ENCODE data around the gene POLR1A. TPM values are rescaled to one million over a fixed set of nuclear protein-coding genes. Genes with fewer than 3 reads are reported as not detected.
A peak's percentile ranks its signal among the peaks of the same experiment; 100 is the strongest.

The POLR1A gene
- total RNA-seq, 1 experiment from 2014 or later = 62.6 TPM

GRCh38 chr2:86073225-86073624 lies 32.5 kb downstream of the POLR1A start:
- TF ChIP-seq TCF7L2 (IDR thresholded peaks at IDR 0.05; ENCODE audit: low read depth, low read length) = no peak
- no TSS peak for BruUV-seq (replicated peaks)
- intact Hi-C loops (cut with micrococcal nuclease; ENCODE audit: unreplicated experiment) (no loop called here), in situ Hi-C loops (cut with HindIII; ENCODE audit: low pct_unique_long_range_greater_than_20kb, low sequenced_read_pairs) (no loop called here)
- Histone ChIP-seq H3K9me3 (ENCODE audit: control insufficient read depth, insufficient read depth, low read depth, low read length) (no peaks in the 10 kb centered on the region), H3K4me1 (ENCODE audit: control insufficient read depth, insufficient read depth, low read length) (no peaks in the 10 kb centered on the region), H3K27ac (ENCODE audit: low read length) (no peak overlapping the region), H3K36me3 (ENCODE audit: control insufficient read depth, insufficient read depth, low read length) (peaks cover 34% of the 10 kb centered on the region), H3K27me3 (ENCODE audit: control insufficient read depth, insufficient read depth, low read length) (no peaks in the 10 kb centered on the region), H3K4me3 (ENCODE audit: low read depth in 2 of 2, low read length in 2 of 2) (no peak overlapping the region)
- ChIA-PET CTCF (no interaction called here), POLR2A (no interaction called here)
- ATAC-seq (no peak), DNase-seq (ENCODE audit: low read depth, low spot score) (no peak)

- ATAC-seq (peak; percentile 56; the same call in 1 of the 2 replicates), DNase-seq (ENCODE audit: low read depth, low spot score) (no peak)
- TF ChIP-seq CTCF (IDR thresholded peaks at IDR 0.05) (no peak), REST (IDR thresholded peaks at IDR 0.05; ENCODE audit: insufficient read depth in 1 of 2, low read depth in 2 of 2, low read length in 1 of 2) (no peak), POLR2AphosphoS5 (IDR thresholded peaks at IDR 0.05; ENCODE audit: low read depth, low read length) (no peak), TCF7L2 (IDR thresholded peaks at IDR 0.05; ENCODE audit: low read depth, low read length) (no peak), SIN3A (IDR thresholded peaks at IDR 0.05; ENCODE audit: borderline replicate concordance, insufficient read depth, low read depth, low read length) (no peak)
- BruUV-seq (replicated peaks) = no TSS peak
- no peaks in the 10 kb centered on the region for H3K4me1 ChIP-seq (ENCODE audit: control insufficient read depth, insufficient read depth, low read length)
- no peak overlapping the region for H3K4me3 ChIP-seq (ENCODE audit: low read depth in 2 of 2, low read length in 2 of 2)
- in situ Hi-C loops (cut with HindIII; ENCODE audit: low pct_unique_long_range_greater_than_20kb, low sequenced_read_pairs) = no loop called here
- no peak overlapping the region for H3K27ac ChIP-seq (ENCODE audit: low read length)
- no peaks in the 10 kb centered on the region for H3K27me3 ChIP-seq (ENCODE audit: control insufficient read depth, insufficient read depth, low read length)
- ChIA-PET CTCF (no interaction called here), POLR2A (interaction anchor here (0.5 kb wide), 1 partner anchor 142 kb away, joined by 6 read pairs; no protein-coding TSS in a partner anchor)
- intact Hi-C loops (cut with micrococcal nuclease; ENCODE audit: unreplicated experiment) = no loop called here
- no peaks in the 10 kb centered on the region for H3K9me3 ChIP-seq (ENCODE audit: control insufficient read depth, insufficient read depth, low read depth, low read length)
- H3K36me3 ChIP-seq (ENCODE audit: control insufficient read depth, insufficient read depth, low read length) = peaks cover 34% of the 10 kb centered on the region
Measured at GRCh38 chr2:86072271-86072858, 33.3 kb downstream of the POLR1A start.

GRCh38 chr2:86070868-86071267 lies 34.8 kb downstream of the POLR1A start:
- Histone ChIP-seq H3K36me3 (ENCODE audit: control insufficient read depth, insufficient read depth, low read length) (peaks cover 47% of the 10 kb centered on the region), H3K4me3 (ENCODE audit: low read depth in 2 of 2, low read length in 2 of 2) (no peak overlapping the region), H3K27me3 (ENCODE audit: control insufficient read depth, insufficient read depth, low read length) (no peaks in the 10 kb centered on the region), H3K27ac (ENCODE audit: low read length) (no peak overlapping the region), H3K9me3 (ENCODE audit: control insufficient read depth, insufficient read depth, low read depth, low read length) (no peaks in the 10 kb centered on the region), H3K4me1 (ENCODE audit: control insufficient read depth, insufficient read depth, low read length) (no peaks in the 10 kb centered on the region)
- no TSS peak for BruUV-seq (replicated peaks)
- no peak for ATAC-seq
- intact Hi-C loops (cut with micrococcal nuclease; ENCODE audit: unreplicated experiment) (no loop called here), in situ Hi-C loops (cut with HindIII; ENCODE audit: low pct_unique_long_range_greater_than_20kb, low sequenced_read_pairs) (no loop called here)
- ChIA-PET POLR2A (no interaction called here), CTCF (no interaction called here)
- DNase-seq (ENCODE audit: low read depth, low spot score) = no peak
- TF ChIP-seq CTCF (IDR thresholded peaks at IDR 0.05) (no peak), TCF7L2 (IDR thresholded peaks at IDR 0.05; ENCODE audit: low read depth, low read length) (no peak), REST (IDR thresholded peaks at IDR 0.05; ENCODE audit: insufficient read depth in 1 of 2, low read depth in 2 of 2, low read length in 1 of 2) (no peak), POLR2AphosphoS5 (IDR thresholded peaks at IDR 0.05; ENCODE audit: low read depth, low read length) (no peak), SIN3A (IDR thresholded peaks at IDR 0.05; ENCODE audit: borderline replicate concordance, insufficient read depth, low read depth, low read length) (no peak)

Measured in Panc1 (cell line).